ENCODE results near the gene TRMT1. TPM values are rescaled to one million over a fixed set of nuclear protein-coding genes. Genes with fewer than 3 reads are reported as not detected.

TRMT1 gene
- total RNA-seq, 1 experiment from 2014 or later, result 36.5 TPM

GRCh38 chr19:13112555-13112954 is 4.0 kb downstream of the TRMT1 start:
- CTCF ChIA-PET, result no interaction called here
- H3K27ac Mint-ChIP-seq (ENCODE audit: unreplicated experiment), result no peak overlapping the region
- H3K27me3 Mint-ChIP-seq (ENCODE audit: unreplicated experiment), result no peaks in the 10 kb centered on the region
- DNase-seq, result no peak
- H3K9me3 Mint-ChIP-seq (ENCODE audit: low read depth, unreplicated experiment), result no peaks in the 10 kb centered on the region
- H3K36me3 Mint-ChIP-seq (ENCODE audit: insufficient read depth, unreplicated experiment), result peaks cover 44% of the 10 kb centered on the region
- intact Hi-C loops (cut with micrococcal nuclease; ENCODE audit: unreplicated experiment), result no loop called here
- peaks cover 9% of the 10 kb centered on the region for H3K4me1 Mint-ChIP-seq (ENCODE audit: low read depth, unreplicated experiment)
- TF ChIP-seq CTCF (IDR thresholded peaks at IDR 0.05; ENCODE audit: unreplicated experiment), result no peak
- BruUV-seq (replicated peaks), result no TSS peak
- no peak overlapping the region for H3K4me3 Mint-ChIP-seq (ENCODE audit: low read depth, unreplicated experiment)

- H3K4me1 Mint-ChIP-seq (ENCODE audit: low read depth, unreplicated experiment), result peaks cover under 1% of the 10 kb centered on the region
- intact Hi-C loops (cut with micrococcal nuclease; ENCODE audit: unreplicated experiment), result no loop called here
- H3K4me3 Mint-ChIP-seq (ENCODE audit: low read depth, unreplicated experiment), result no peak overlapping the region
- H3K27me3 Mint-ChIP-seq (ENCODE audit: unreplicated experiment), result no peaks in the 10 kb centered on the region
- no peak for DNase-seq
- CTCF ChIA-PET, result no interaction called here
- H3K36me3 Mint-ChIP-seq (ENCODE audit: insufficient read depth, unreplicated experiment), result peaks cover 31% of the 10 kb centered on the region
- no peak for TF ChIP-seq CTCF (IDR thresholded peaks at IDR 0.05; ENCODE audit: unreplicated experiment)
- no TSS peak for BruUV-seq (replicated peaks)
- H3K9me3 Mint-ChIP-seq (ENCODE audit: low read depth, unreplicated experiment), result no peaks in the 10 kb centered on the region
- H3K27ac Mint-ChIP-seq (ENCODE audit: unreplicated experiment), result no peak overlapping the region
Measured at GRCh38 chr19:13110099-13110610, 6.4 kb downstream of the TRMT1 start.

GRCh38 chr19:13109361-13110098 is 7.0 kb downstream of the TRMT1 start:
- no peaks in the 10 kb centered on the region for H3K27me3 Mint-ChIP-seq (ENCODE audit: unreplicated experiment)
- no TSS peak for BruUV-seq (replicated peaks)

More at GRCh38 chr19:13109361-13110098, 7.0 kb downstream of the TRMT1 start:
- Mint-ChIP-seq H3K27ac (ENCODE audit: unreplicated experiment) (no peak overlapping the region), H3K36me3 (ENCODE audit: insufficient read depth, unreplicated experiment) (peaks cover 30% of the 10 kb centered on the region), H3K4me3 (ENCODE audit: low read depth, unreplicated experiment) (no peak overlapping the region), H3K9me3 (ENCODE audit: low read depth, unreplicated experiment) (no peaks in the 10 kb centered on the region), H3K4me1 (ENCODE audit: low read depth, unreplicated experiment) (no peaks in the 10 kb centered on the region)
- intact Hi-C loops (cut with micrococcal nuclease; ENCODE audit: unreplicated experiment), result no loop called here
- no peak for DNase-seq
- no peak for TF ChIP-seq CTCF (IDR thresholded peaks at IDR 0.05; ENCODE audit: unreplicated experiment)
- CTCF ChIA-PET, result interaction anchor here (0.6 kb wide), 1 partner anchor 26 kb away, joined by 3 read pairs; no protein-coding TSS in a partner anchor
